SK-N-SH (cell line): ENCODE measurements around the gene UGGT2. TPM values are rescaled to one million over a fixed set of nuclear protein-coding genes. Genes with fewer than 3 reads are reported as not detected.
"Not testable (repeated sequence)": the region's sequence is repeated elsewhere in the genome, so short reads cannot be mapped to it uniquely, and the experiment has no call there.

Experiments
- CTCF ChIA-PET: fragments of 300-600, 350-600 bp; formaldehyde crosslinking; extraction: SDS; loops from one replicate; lab custom pipeline; 2021; lab: Yijun Ruan, JAX
- POLR2A ChIA-PET: fragments of 350-600 bp; sonication (Branson Sonifier 250); formaldehyde crosslinking; extraction: SDS; loops from one replicate; lab custom pipeline; 2020; ENCODE audit warnings: antibody characterized with exemption, inconsistent platforms; lab: Yijun Ruan, JAX
- DNase-seq: peaks from one replicate; pipeline ENCODE4 v3.0.0; 2012
- H2AFZ ChIP-seq: fragments of 200-600 bp; sonication (generic); 2 replicates; pipeline ENCODE4 v1.8.1; 2016; ENCODE audit warnings: antibody characterized with exemption, mild to moderate bottlenecking, low read depth
- H3F3A ChIP-seq: fragments of 200-600 bp; sonication (generic); replicated peaks from 2 replicates; pipeline ENCODE3; 2016; ENCODE audit warnings: antibody characterized with exemption, mild to moderate bottlenecking; ENCODE audit not compliant: insufficient read depth
- H3K27ac ChIP-seq, 2 experiments: fragments of 200-500 bp in 1 of 2; fragments of 200-600 bp in 1 of 2; sonication (Bioruptor generic) in 1 of 2; sonication (generic), shearing (Covaris generic) in 1 of 2; 2 replicates each; pipeline versions ENCODE4 v1.5.1 to v1.6.1; 2014 to 2016; ENCODE audit warnings: low read depth in 2 of 2, inconsistent platforms in 1 of 2, low read length in 1 of 2, mild to moderate bottlenecking in 1 of 2, mixed read lengths in 1 of 2
- H3K27me3 ChIP-seq: fragments of 200-600 bp; sonication (generic), shearing (Covaris generic); 2 replicates; pipeline ENCODE4 v1.6.1; 2016; ENCODE audit warnings: mixed run types; ENCODE audit not compliant: insufficient read depth
- H3K36me3 ChIP-seq, 2 experiments: fragments of 200-500 bp in 1 of 2; fragments of 200-600 bp in 1 of 2; sonication (Bioruptor generic) in 1 of 2; sonication (generic) in 1 of 2; replicated peaks in 1 of 2; 2 replicates each; pipeline versions ENCODE3 to v1.5.1; 2014 to 2016; ENCODE audit warnings: low read length in 1 of 2, mild to moderate bottlenecking in 1 of 2; ENCODE audit not compliant: insufficient read depth in 2 of 2, control insufficient read depth in 1 of 2
- H3K4me1 ChIP-seq, 2 experiments: fragments of 200-500 bp in 1 of 2; fragments of 200-600 bp in 1 of 2; sonication (Bioruptor generic) in 1 of 2; sonication (generic), shearing (Covaris generic) in 1 of 2; 2 replicates each; pipeline versions ENCODE4 v1.5.1 to v1.6.1; 2014 to 2016; ENCODE audit warnings: low read depth in 1 of 2, low read length in 1 of 2, mixed run types in 1 of 2; ENCODE audit not compliant: insufficient read depth in 2 of 2, control insufficient read depth in 1 of 2
- H3K4me2 ChIP-seq: fragments of 200-600 bp; sonication (generic), shearing (Covaris generic); 2 replicates; pipeline ENCODE4 v1.6.1; 2017; ENCODE audit warnings: mixed run types
- H3K4me3 ChIP-seq, 2 experiments: fragments of 200-500 bp in 1 of 2; fragments of 200-600 bp in 1 of 2; sonication (Bioruptor generic) in 1 of 2; sonication (generic), shearing (Covaris generic) in 1 of 2; 2 replicates each; pipeline versions ENCODE4 v1.5.1 to v1.8.1; 2014 to 2016; ENCODE audit warnings: low read depth in 2 of 2, inconsistent platforms in 1 of 2, low read length in 1 of 2, mild to moderate bottlenecking in 1 of 2, mixed read lengths in 1 of 2, moderate library complexity in 1 of 2
- H3K79me2 ChIP-seq: fragments of 200-600 bp; sonication (generic); 2 replicates; pipeline ENCODE4 v1.8.1; 2017; ENCODE audit warnings: mild to moderate bottlenecking; ENCODE audit not compliant: insufficient read depth
- H3K9ac ChIP-seq: fragments of 200-600 bp; sonication (generic); 2 replicates; pipeline ENCODE4 v1.6.1; 2017; ENCODE audit warnings: mixed run types
- H3K9me2 ChIP-seq: fragments of 200-600 bp; sonication (generic); 2 replicates; pipeline ENCODE4 v1.6.1; 2017; ENCODE audit warnings: mixed run types
- H3K9me3 ChIP-seq: fragments of 200-600 bp; sonication (generic); 2 replicates; pipeline ENCODE4 v1.6.1; 2017; ENCODE audit warnings: mixed run types, mild to moderate bottlenecking, moderate library complexity
- H4K20me1 ChIP-seq: fragments of 200-600 bp; sonication (generic); 2 replicates; pipeline ENCODE4 v1.6.1; 2017; ENCODE audit warnings: mild to moderate bottlenecking, mixed run types; ENCODE audit not compliant: insufficient read depth
- CHD2 ChIP-seq: fragments of 150-350 bp; IDR thresholded peaks from 2 replicates; pipeline ENCODE4 v1.6.1; 2018; ENCODE audit warnings: low read length; ENCODE audit not compliant: partially characterized antibody
- FOXJ3 ChIP-seq: sonication (generic); formaldehyde crosslinking; IDR thresholded peaks from 2 replicates; pipeline ENCODE4 v1.5.1; 2020; ENCODE audit warnings: mild to moderate bottlenecking, missing genetic modification reagents
- GATA2 ChIP-seq: sonication (generic); formaldehyde crosslinking; IDR thresholded peaks from 2 replicates; pipeline ENCODE4 v1.5.0; 2020; ENCODE audit warnings: mild to moderate bottlenecking, missing genetic modification reagents
- IRF3 ChIP-seq: fragments of 150-350 bp; IDR thresholded peaks from 2 replicates; pipeline ENCODE4 v1.6.1; 2016; ENCODE audit warnings: mild to moderate bottlenecking, low read depth, low read length
- MAX ChIP-seq: IDR thresholded peaks from 2 replicates; pipeline ENCODE4 v1.4.0; 2012; ENCODE audit warnings: low read depth
- NRF1 ChIP-seq: IDR thresholded peaks from 2 replicates; pipeline ENCODE4 v1.6.1; 2012; ENCODE audit warnings: low read depth, mild to moderate bottlenecking, low read length
- POLR2AphosphoS5 ChIP-seq: IDR thresholded peaks from 2 replicates; pipeline ENCODE4 v1.6.1; 2012; ENCODE audit warnings: low read depth, low read length
- RAD21 ChIP-seq: IDR thresholded peaks from 2 replicates; pipeline ENCODE4 v1.6.1; 2012; ENCODE audit warnings: mild to moderate bottlenecking, low read length
- RCOR1 ChIP-seq: fragments of 150-350 bp; IDR thresholded peaks from 2 replicates; pipeline ENCODE4 v1.6.1; 2017; ENCODE audit warnings: antibody characterized with exemption, low read length
- REST ChIP-seq: IDR thresholded peaks from 2 replicates; pipeline ENCODE4 v1.6.1; 2012; ENCODE audit warnings: mild to moderate bottlenecking, low read depth, low read length, moderate library complexity
- RXRA ChIP-seq: IDR thresholded peaks from 2 replicates; pipeline ENCODE4 v1.4.0; 2012; ENCODE audit warnings: low read depth, mild to moderate bottlenecking, borderline replicate concordance
- SIN3A ChIP-seq: IDR thresholded peaks from 2 replicates; pipeline ENCODE4 v1.6.1; 2012; ENCODE audit warnings: low read depth, mild to moderate bottlenecking, low read length, moderate library complexity, borderline replicate concordance
- TCF12 ChIP-seq: IDR thresholded peaks from 2 replicates; pipeline ENCODE4 v1.4.0; 2012
- USF2 ChIP-seq: fragments of 150-350 bp; IDR thresholded peaks from 2 replicates; pipeline ENCODE4 v1.6.1; 2017; ENCODE audit warnings: antibody characterized with exemption, low read length, low read depth, borderline replicate concordance
- YY1 ChIP-seq: IDR thresholded peaks from 2 replicates; pipeline ENCODE4 v1.4.0; 2012; ENCODE audit warnings: low read depth, mild to moderate bottlenecking
- WGBS: methylation state at CpG from one replicate; pipeline ENCODE4 v1.1.6; 2017; ENCODE audit warnings: low lambda C conversion rate; 5-methylcytosine and 5-hydroxymethylcytosine counted together
- polyA plus RNA-seq, 3 experiments: library from polyadenylated mRNA; depleted of rRNA; stranded (reverse); fragments of >200 nt; gene quantifications; 2 replicates each; pipeline ENCODE4 v1.2.3, GENCODE V29; 2012
- TF ChIP-seq, protein P1 (sequence below): IDR thresholded peaks from 2 replicates; pipeline ENCODE4 v1.4.0; 2012; ENCODE audit warnings: low read depth, borderline replicate concordance

Gene UGGT2
- polyA plus RNA-seq, 1 of the 3 experiments (the other 2 are of a cell fraction), result 13.3 TPM

- H3K9me3 ChIP-seq, DNase-seq, H3K27ac ChIP-seq, H3K4me1 ChIP-seq, H3K9me2 ChIP-seq, H3K79me2 ChIP-seq, H3F3A ChIP-seq, POLR2A ChIA-PET, H3K4me3 ChIP-seq, H3K4me2 ChIP-seq, H2AFZ ChIP-seq, H4K20me1 ChIP-seq, H3K9ac ChIP-seq, H3K27me3 ChIP-seq: not testable (repeated sequence)
- 96% methylated on average over 6 of the region's 6 CpGs for WGBS
- CTCF ChIA-PET, result interaction anchor here (1.0 kb wide), 2 partner anchors 47 to 349 kb away, joined by 3 read pairs; no protein-coding TSS in a partner anchor
- H3K36me3 ChIP-seq, result peaks cover 6 to 27% of the 10 kb centered on the region in 2 experiments
These were observed 80.5 kb downstream of the UGGT2 start for GRCh38 chr13:95972651-95973050.

DNA sequence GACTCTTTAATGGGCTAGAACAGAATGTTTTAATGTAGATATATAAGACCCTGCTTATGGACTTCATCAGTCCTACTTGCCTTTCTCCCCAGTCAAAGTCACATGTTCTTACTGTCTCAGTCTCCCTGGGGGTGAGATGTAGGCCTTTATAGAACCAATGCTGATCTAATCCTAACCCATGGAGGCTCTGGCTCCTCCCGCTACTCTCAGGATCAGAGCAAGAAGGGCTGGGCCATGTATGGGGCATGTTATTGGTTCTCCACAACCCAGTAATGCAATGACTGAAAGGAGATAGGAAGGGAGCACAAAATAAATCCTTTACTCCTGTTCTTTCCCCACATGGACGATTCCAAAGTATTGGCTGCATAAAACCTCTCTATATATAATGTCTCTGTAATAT is 82.3 kb downstream of the UGGT2 start:
- peaks cover 2% of the 10 kb centered on the region for H3F3A ChIP-seq
- H3K4me2 ChIP-seq, result no peak overlapping the region
- H3K9me2 ChIP-seq, result no peaks in the 10 kb centered on the region
- no peak overlapping the region for H3K27ac ChIP-seq
- H3K27me3 ChIP-seq, result no peaks in the 10 kb centered on the region
- H4K20me1 ChIP-seq, result no peaks in the 10 kb centered on the region
- no peaks in the 10 kb centered on the region; the same call in 1 of the 2 replicates for H3K79me2 ChIP-seq
- WGBS, result 96% methylated on average over 1 of the region's 2 CpGs
- POLR2A ChIA-PET, result no interaction called here
- H3K36me3 ChIP-seq, result peaks cover 6 to 20% of the 10 kb centered on the region in 2 experiments
- H2AFZ ChIP-seq, result no peak overlapping the region
- no peak for DNase-seq
- TF ChIP-seq SIN3A, result no peak
- no peak for TF ChIP-seq NRF1
- TF ChIP-seq GATA2 (CRISPR knock-in tag), result no peak
- no peak for TF ChIP-seq MAX
- TF ChIP-seq POLR2AphosphoS5, result no peak
- no peak for TF ChIP-seq YY1
- no peak for TF ChIP-seq USF2
- TF ChIP-seq, protein P1, sequence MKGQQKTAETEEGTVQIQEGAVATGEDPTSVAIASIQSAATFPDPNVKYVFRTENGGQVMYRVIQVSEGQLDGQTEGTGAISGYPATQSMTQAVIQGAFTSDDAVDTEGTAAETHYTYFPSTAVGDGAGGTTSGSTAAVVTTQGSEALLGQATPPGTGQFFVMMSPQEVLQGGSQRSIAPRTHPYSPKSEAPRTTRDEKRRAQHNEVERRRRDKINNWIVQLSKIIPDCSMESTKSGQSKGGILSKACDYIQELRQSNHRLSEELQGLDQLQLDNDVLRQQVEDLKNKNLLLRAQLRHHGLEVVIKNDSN, result no peak
- TF ChIP-seq RXRA, result no peak
- TF ChIP-seq REST, result no peak
- no peak for TF ChIP-seq RCOR1
- TF ChIP-seq RAD21, result no peak
- TF ChIP-seq IRF3, result no peak
- no peak for TF ChIP-seq FOXJ3 (CRISPR knock-in tag)
- TF ChIP-seq CHD2, result no peak
- TF ChIP-seq TCF12, result no peak
- CTCF ChIA-PET, result no interaction called here
- no peak overlapping the region for H3K4me3 ChIP-seq
- H3K4me1 ChIP-seq, result no peaks in the 10 kb centered on the region
- no peak overlapping the region for H3K9ac ChIP-seq
- H3K9me3 ChIP-seq, result no peaks in the 10 kb centered on the region
